ENCODE measurements around the gene PCYT2. TPM values are rescaled to one million over a fixed set of nuclear protein-coding genes. Genes with fewer than 3 reads are reported as not detected.

PCYT2 gene
- polyA plus RNA-seq, 3 donors: 30.4 to 76.4 (median 54.3) TPM

- H3K27ac ChIP-seq (ENCODE audit: low read depth, low read length): no peak overlapping the region
- 94 to 95% (median 94%) methylated on average over 26 of the region's 26 CpGs for WGBS, 3 donors
Measured at GRCh38 chr17:81907219-81908145, 3.7 kb downstream of the PCYT2 start.

- no peak overlapping the region for H3K27ac ChIP-seq (ENCODE audit: low read depth, low read length)
- 88 to 93% (median 91%) methylated on average over 15 of the region's 15 CpGs for WGBS, 3 donors
Measured at GRCh38 chr17:81906476-81907218, 4.6 kb downstream of the PCYT2 start.

GRCh38 chr17:81905993-81906392 lies 5.2 kb downstream of the PCYT2 start:
- WGBS, 3 donors: 92 to 97% (median 95%) methylated on average over 10 of the region's 10 CpGs
- no peak overlapping the region for H3K27ac ChIP-seq (ENCODE audit: low read depth, low read length)

GRCh38 chr17:81905424-81905875 lies 5.7 kb downstream of the PCYT2 start:
- WGBS, 3 donors: 94 to 96% (median 96%) methylated on average over 16 of the region's 16 CpGs
- H3K27ac ChIP-seq (ENCODE audit: low read depth, low read length): no peak overlapping the region

GRCh38 chr17:81904600-81905423 lies 6.4 kb downstream of the PCYT2 start:
- WGBS, 3 donors: 91 to 92% (median 91%) methylated on average over 27 to 28 of the region's 28 CpGs
- H3K27ac ChIP-seq (ENCODE audit: low read depth, low read length): no peak overlapping the region

- no peak overlapping the region for H3K27ac ChIP-seq (ENCODE audit: low read depth, low read length)
- WGBS, 3 donors: 94 to 96% (median 94%) methylated on average over 24 of the region's 24 CpGs
Measured at GRCh38 chr17:81903896-81904599, 7.2 kb downstream of the PCYT2 start.

- no peak overlapping the region for H3K27ac ChIP-seq (ENCODE audit: low read depth, low read length)
- WGBS, 3 donors: 93 to 99% (median 97%) methylated on average over 10 of the region's 10 CpGs
Measured at GRCh38 chr17:81903415-81903831, 7.8 kb downstream of the PCYT2 start.

GRCh38 chr17:81902653-81903414 lies 8.4 kb downstream of the PCYT2 start:
- WGBS, 3 donors: 30 to 37% (median 34%) methylated on average over 42 to 47 of the region's 47 CpGs
- no peak overlapping the region for H3K27ac ChIP-seq (ENCODE audit: low read depth, low read length)

GRCh38 chr17:81902023-81902652 lies 9.1 kb downstream of the PCYT2 start, which contains the start of gene NPB:
Gene NPB (plus strand): TSS chr17:81902238. CDS start chr17:81902278, 40 bp downstream.
- WGBS, 3 donors: 1 to 2% (median 1%) methylated on average over 54 to 78 of the region's 79 CpGs

GRCh38 chr17:81901167-81902022 lies 9.8 kb downstream of the PCYT2 start:
- WGBS, 3 donors: 50 to 64% (median 53%) methylated on average over 16 to 21 of the region's 21 CpGs
- H3K27ac ChIP-seq (ENCODE audit: low read depth, low read length): no peak overlapping the region

More at GRCh38 chr17:81902023-81902652, 9.1 kb downstream of the PCYT2 start, which contains the start of gene NPB:
- H3K27ac ChIP-seq (ENCODE audit: low read depth, low read length): no peak within 1 kb of the TSS

- no peak overlapping the region for H3K27ac ChIP-seq (ENCODE audit: low read depth, low read length)
- 81 to 85% (median 82%) methylated on average over 18 of the region's 18 CpGs for WGBS, 3 donors
Measured at GRCh38 chr17:81900181-81900820, 10.9 kb downstream of the PCYT2 start.

GRCh38 chr17:81899514-81900166 lies 11.6 kb downstream of the PCYT2 start:
- 92 to 94% (median 93%) methylated on average over 22 of the region's 22 CpGs for WGBS, 3 donors
- H3K27ac ChIP-seq (ENCODE audit: low read depth, low read length): no peak overlapping the region

GRCh38 chr17:81898885-81899284 lies 12.3 kb downstream of the PCYT2 start:
- no peak overlapping the region for H3K27ac ChIP-seq (ENCODE audit: low read depth, low read length)
- 84 to 92% (median 89%) methylated on average over 9 of the region's 9 CpGs for WGBS, 3 donors

GRCh38 chr17:81898029-81898866 lies 13.0 kb downstream of the PCYT2 start:
- no peak overlapping the region for H3K27ac ChIP-seq (ENCODE audit: low read depth, low read length)
- 91 to 93% (median 91%) methylated on average over 19 of the region's 19 CpGs for WGBS, 3 donors
